ENCODE results near the gene GAMT. TPM values are rescaled to one million over a fixed set of nuclear protein-coding genes. Genes with fewer than 3 reads are reported as not detected.

GAMT gene
- total RNA-seq, 1 experiment from 2014 or later, result 15.2 TPM

- Histone ChIP-seq H3K27me3 (no peaks in the 10 kb centered on the region), H3K4me1 (no peaks in the 10 kb centered on the region)
- no peak for DNase-seq
These were observed 8.3 kb downstream of the GAMT start for GRCh38 chr19:1392939-1393530.

DNA sequence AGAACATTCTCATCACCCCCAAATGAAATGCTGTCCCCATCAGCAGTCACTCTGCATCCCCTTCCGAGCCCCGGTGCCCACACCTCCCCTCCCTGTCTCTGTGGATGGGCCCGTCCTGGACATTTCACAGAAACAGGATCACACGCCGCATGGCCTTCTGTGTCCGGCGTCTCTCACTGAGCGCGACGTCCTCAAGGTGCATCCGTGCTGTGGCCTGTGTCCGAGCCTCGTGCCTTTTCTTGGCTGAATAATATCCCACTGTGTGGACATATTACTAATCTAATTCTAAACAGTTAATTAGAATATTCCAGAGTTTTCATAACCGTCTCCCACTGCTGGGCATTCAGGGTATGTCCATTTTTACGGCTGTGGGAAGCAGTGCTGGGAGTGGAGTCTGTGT lies 8.9 kb downstream of the GAMT start:
- Histone ChIP-seq H3K4me3 (no peak overlapping the region), H3K36me3 (peaks cover 2% of the 10 kb centered on the region; the same call in 1 of the 2 replicates), H3K4me1 (no peaks in the 10 kb centered on the region), H3K27ac (no peak overlapping the region), H3K9me3 (replicated peaks) (no peaks in the 10 kb centered on the region), H3K27me3 (no peaks in the 10 kb centered on the region)
- no peak for DNase-seq

More at GRCh38 chr19:1392939-1393530, 8.3 kb downstream of the GAMT start:
- Histone ChIP-seq H3K9me3 (replicated peaks) (no peaks in the 10 kb centered on the region), H3K36me3 (peaks cover 2% of the 10 kb centered on the region; the same call in 1 of the 2 replicates), H3K4me3 (no peak overlapping the region), H3K27ac (no peak overlapping the region)

GRCh38 chr19:1390890-1391423 lies 10.4 kb downstream of the GAMT start:
- H3K27ac ChIP-seq, result no peak overlapping the region
- peaks cover 2% of the 10 kb centered on the region; the same call in 1 of the 2 replicates for H3K36me3 ChIP-seq
- no peaks in the 10 kb centered on the region for H3K27me3 ChIP-seq
- no peaks in the 10 kb centered on the region for H3K9me3 ChIP-seq (replicated peaks)
- no peak overlapping the region for H3K4me3 ChIP-seq
- DNase-seq, result no peak
- no peaks in the 10 kb centered on the region for H3K4me1 ChIP-seq

DNA sequence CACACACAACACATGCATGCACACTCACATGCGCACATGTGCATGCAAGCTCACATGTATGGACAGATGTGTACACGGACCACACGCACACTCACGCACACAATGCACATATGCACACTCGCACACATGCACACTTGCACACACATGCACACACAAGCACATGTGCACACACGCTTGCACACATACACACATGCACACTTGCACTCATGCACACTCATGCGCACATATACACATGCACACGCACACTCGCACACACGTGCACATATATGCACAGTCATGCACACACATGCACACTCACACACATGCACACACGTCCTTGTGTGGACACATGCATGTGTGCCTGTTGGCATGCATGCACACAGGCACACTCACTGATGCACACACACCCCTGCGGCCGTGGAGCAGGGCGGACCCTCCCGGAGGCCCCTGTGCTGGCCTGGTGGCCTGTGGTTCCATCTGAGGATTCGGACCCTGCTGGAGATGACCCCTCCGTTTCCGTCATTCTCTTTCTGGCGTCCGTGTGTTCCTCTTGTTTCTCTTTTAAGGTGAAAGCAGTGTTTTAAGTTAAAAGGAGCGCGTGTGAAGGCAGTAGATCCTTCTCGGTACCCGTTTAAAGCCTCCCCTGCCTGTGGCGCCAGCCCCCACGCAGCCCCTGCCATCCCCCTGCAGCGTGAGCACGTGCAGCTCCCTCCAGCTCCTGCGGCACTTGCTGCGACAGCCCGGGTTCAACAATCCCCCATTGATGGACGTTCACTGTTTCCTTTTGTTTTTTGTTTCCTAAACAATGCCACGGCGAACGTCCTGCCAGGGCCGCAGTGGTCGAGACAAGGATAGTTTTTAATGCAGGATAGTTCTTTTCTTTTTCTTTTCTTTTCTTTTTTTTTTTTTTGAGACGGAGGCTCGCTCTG lies 12.1 kb downstream of the GAMT start:
- Histone ChIP-seq H3K9me3 (replicated peaks) (no peaks in the 10 kb centered on the region), H3K4me3 (no peak overlapping the region), H3K36me3 (peaks cover 2% of the 10 kb centered on the region; the same call in 1 of the 2 replicates), H3K4me1 (no peaks in the 10 kb centered on the region), H3K27me3 (no peaks in the 10 kb centered on the region), H3K27ac (no peak overlapping the region)
- no peak for DNase-seq

GRCh38 chr19:1388637-1389026 lies 12.7 kb downstream of the GAMT start:
- no peak for DNase-seq
- Histone ChIP-seq H3K36me3 (peaks cover 2% of the 10 kb centered on the region; the same call in 1 of the 2 replicates), H3K4me1 (no peaks in the 10 kb centered on the region), H3K4me3 (no peak overlapping the region), H3K27ac (no peak overlapping the region), H3K9me3 (replicated peaks) (no peaks in the 10 kb centered on the region), H3K27me3 (no peaks in the 10 kb centered on the region)

DNA sequence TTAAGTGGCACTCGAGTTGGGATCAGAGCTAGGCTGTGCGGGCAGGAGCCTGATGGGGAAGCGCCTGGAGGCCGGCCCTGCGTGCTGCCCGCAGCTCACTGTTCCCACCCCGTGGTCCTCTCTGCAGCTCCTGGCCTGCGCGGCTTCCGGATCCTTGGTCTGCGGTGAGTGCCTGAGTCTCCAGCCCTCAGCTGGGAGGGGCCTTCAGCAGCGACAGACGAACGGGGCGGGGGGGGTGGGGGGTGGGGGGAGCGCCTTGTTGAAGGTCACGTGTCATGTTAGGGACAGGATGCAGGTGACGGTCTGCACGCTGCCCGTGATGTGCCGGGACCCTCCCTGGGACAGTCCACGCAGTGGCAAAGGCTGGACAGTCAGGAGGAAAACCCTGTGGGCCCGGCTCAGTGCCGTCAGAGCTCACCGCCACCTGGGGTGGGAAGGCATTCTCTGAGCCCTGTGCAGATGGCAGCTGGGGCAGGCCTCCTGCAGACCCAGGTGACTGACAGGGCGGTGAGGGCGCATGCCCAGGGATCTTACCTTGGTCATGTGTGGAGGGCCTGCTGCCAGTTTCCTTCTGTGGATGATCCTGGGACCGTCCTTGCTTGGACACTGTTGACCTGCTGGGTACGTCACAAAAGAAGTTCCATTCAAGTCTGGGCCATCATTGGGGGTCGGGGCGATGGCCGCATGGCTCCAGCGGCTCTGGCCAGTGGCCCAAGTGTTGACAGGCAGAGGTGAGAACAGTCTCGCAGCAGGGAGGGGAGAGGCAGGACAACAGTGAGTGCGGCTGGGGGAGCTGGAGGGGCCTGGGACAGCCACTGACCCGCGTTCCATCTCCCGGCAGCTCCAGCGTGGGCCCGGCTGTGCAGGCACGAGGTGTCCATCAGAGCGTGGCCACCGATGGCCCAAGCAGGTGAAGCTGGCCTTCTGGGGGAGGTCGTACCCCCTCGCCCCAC lies 13.4 kb downstream of the GAMT start:
- Histone ChIP-seq H3K4me1 (no peaks in the 10 kb centered on the region), H3K9me3 (replicated peaks) (no peaks in the 10 kb centered on the region), H3K4me3 (no peak overlapping the region), H3K27ac (no peak overlapping the region), H3K36me3 (peaks cover 2% of the 10 kb centered on the region; the same call in 1 of the 2 replicates), H3K27me3 (no peaks in the 10 kb centered on the region)
- no peak for DNase-seq

- H3K36me3 ChIP-seq, result peaks cover 2% of the 10 kb centered on the region; the same call in 1 of the 2 replicates
- DNase-seq, result no peak
These were observed 14.2 kb downstream of the GAMT start for GRCh38 chr19:1386945-1387683.

DNA sequence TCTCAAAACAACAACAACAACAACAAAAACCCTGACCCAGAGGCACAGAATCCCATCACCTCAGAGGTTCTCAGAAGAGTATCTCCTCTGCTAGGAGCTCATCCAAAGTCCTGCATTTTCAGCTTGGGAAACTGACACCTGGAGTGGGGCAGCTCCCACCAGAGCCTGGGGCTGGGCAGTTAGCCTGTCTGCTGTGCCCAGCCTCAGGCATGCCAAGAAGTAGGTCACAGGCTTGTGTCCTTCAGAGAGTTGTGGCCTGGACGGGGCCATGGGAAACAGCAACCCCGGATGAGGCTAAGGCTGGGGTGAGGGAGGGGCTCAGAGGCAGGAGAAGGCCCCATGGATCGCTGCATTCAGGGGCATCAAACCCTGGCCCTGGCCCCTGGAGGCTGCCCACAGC lies 15.5 kb downstream of the GAMT start:
- no peak for DNase-seq
- no peaks in the 10 kb centered on the region for H3K27me3 ChIP-seq
- no peaks in the 10 kb centered on the region; the same call in 1 of the 2 replicates for H3K36me3 ChIP-seq
- peaks cover 5% of the 10 kb centered on the region for H3K4me1 ChIP-seq
- no peaks in the 10 kb centered on the region for H3K9me3 ChIP-seq (replicated peaks)
- no peak overlapping the region for H3K4me3 ChIP-seq
- no peak overlapping the region for H3K27ac ChIP-seq

More at GRCh38 chr19:1386945-1387683, 14.2 kb downstream of the GAMT start:
- no peaks in the 10 kb centered on the region for H3K4me1 ChIP-seq
- H3K9me3 ChIP-seq (replicated peaks), result no peaks in the 10 kb centered on the region
- no peaks in the 10 kb centered on the region for H3K27me3 ChIP-seq
- H3K4me3 ChIP-seq, result no peak overlapping the region
- H3K27ac ChIP-seq, result no peak overlapping the region

DNA sequence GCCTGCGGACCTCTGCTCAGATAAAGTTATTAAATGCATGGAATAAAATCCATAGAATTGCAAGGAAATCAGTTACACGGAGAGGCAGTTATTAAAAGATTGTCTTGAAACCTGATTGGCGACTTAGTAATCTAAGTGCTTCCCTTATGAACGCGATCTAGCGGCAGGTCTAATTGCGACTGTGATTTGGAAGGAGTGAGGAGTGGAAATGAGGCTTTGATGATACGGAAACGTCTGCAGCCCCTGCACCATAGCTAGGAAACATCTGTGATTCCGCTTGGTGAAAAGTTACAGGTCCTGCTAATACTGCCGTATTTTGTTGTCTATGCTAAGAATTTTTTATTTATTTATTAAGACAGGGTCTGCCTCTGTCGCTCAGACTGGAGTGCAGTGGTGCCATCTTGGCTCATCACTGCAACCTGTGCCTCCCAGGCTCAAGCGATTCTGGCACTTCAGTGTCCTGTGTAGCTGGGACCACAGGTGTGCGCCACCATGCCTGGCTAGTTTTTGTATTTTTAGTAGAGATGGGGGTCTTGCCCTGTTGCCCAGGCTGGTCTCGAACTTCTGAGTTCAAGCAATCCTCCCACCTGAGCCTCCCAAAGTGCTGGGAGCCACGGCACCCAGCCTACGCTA lies 16.7 kb downstream of the GAMT start:
- peak overlapping the region; percentile 86 for H3K4me3 ChIP-seq
- peaks cover 5% of the 10 kb centered on the region for H3K4me1 ChIP-seq
- H3K9me3 ChIP-seq (replicated peaks), result no peaks in the 10 kb centered on the region
- DNase-seq, result no peak
- no peak overlapping the region for H3K27ac ChIP-seq
- no peaks in the 10 kb centered on the region for H3K36me3 ChIP-seq
- no peaks in the 10 kb centered on the region for H3K27me3 ChIP-seq

- peak overlapping the region; percentile 38 for H3K27ac ChIP-seq
- H3K4me1 ChIP-seq, result peaks cover 5% of the 10 kb centered on the region
- H3K4me3 ChIP-seq, result peak overlapping the region; percentile 86
- no peaks in the 10 kb centered on the region for H3K27me3 ChIP-seq
- no peaks in the 10 kb centered on the region for H3K9me3 ChIP-seq (replicated peaks)
- DNase-seq, result no peak
- no peaks in the 10 kb centered on the region for H3K36me3 ChIP-seq
These were observed 17.3 kb downstream of the GAMT start for GRCh38 chr19:1384085-1384462.

DNA sequence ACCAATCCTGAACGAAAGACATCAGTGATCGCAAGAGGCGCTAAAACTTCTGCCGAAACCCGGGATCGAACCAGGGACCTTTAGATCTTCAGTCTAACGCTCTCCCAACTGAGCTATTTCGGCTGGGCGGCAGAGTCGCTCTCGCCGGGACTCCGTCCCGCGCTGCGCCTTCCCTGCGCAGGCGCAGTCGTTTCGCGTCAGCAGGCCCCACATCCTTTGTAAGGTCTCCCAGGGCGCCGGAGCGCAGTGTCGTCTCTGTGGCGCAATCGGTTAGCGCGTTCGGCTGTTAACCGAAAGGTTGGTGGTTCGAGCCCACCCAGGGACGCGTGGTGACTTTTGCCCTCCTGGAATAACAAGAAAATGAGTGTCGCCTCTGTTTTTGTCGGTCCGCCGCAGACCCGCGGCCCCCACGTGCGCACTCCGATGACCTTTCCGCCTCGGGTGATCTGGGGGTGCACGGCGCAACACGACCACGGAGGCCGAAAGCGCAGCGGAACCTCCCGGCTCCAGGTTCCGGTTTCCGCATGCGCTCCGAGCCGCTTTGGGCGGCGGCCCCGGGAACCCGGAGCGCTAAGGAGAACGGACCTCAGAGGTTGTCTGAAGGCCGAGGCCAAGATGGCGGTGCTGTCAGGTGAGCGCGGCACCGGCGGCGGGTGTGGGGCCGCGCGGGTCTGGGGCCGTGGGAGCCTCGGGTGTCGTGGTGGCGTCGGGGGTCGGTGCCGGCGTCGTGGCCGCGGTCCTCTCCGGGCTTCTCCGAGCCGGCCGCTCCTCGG lies 17.8 kb downstream of the GAMT start, which contains the start of gene NDUFS7:
TSS of gene NDUFS7 (plus strand) at position 596 of the 773 bp plus-strand sequence. CDS start at position 616, 20 bp downstream.
- Histone ChIP-seq H3K9me3 (replicated peaks) (no peaks in the 10 kb centered on the region), H3K36me3 (no peaks in the 10 kb centered on the region), H3K27ac (peak within 1 kb of the TSS; percentile 38), H3K27me3 (no peaks in the 10 kb centered on the region), H3K4me3 (peak within 1 kb of the TSS; percentile 86), H3K4me1 (peaks cover 5% of the 10 kb centered on the region)
- DNase-seq, result peak; percentile 88 to 94

DNA sequence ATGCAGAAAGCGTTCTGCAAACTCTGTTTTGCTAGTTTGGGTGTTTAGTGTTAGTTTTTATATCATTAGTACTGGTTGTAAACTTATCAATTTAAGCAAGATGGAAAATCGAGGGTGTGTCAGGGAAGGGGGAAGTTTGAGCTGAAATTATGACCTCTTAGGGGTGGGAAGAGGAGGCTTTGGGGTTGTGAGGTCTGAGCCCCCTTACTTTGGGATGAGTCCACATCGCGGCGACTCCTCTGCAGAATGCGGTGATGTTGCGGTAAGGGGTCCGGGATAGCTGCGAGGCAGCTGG lies 18.4 kb downstream of the GAMT start:
- DNase-seq, result no peak
- Histone ChIP-seq H3K4me1 (peaks cover 5% of the 10 kb centered on the region), H3K4me3 (no peak overlapping the region), H3K27me3 (no peaks in the 10 kb centered on the region), H3K27ac (no peak overlapping the region), H3K36me3 (no peaks in the 10 kb centered on the region), H3K9me3 (replicated peaks) (no peaks in the 10 kb centered on the region)

DNA sequence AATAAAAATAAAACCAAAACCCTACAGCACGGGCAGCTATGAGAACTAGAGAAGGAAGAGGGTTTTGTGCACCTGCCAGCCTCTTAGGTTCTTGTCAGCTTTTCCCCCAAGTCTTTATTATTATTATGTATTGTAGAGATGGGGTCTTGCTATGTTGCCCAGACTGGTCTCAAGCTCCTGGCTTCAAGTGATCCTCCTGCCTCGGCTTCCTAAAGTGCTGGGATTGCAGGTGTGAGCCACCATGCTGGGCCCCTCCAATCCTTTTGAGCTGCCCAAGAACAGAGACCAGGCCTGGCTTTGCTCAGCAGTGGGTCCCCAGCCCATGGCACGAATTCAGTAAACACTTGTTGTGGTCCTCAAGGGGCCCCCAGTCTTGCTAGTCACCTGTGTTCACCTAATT lies 19.1 kb downstream of the GAMT start:
- DNase-seq, result no peak
- no peak overlapping the region for H3K4me3 ChIP-seq
- H3K4me1 ChIP-seq, result peaks cover 5% of the 10 kb centered on the region
- H3K27ac ChIP-seq, result no peak overlapping the region
- H3K36me3 ChIP-seq, result no peaks in the 10 kb centered on the region; the same call in 1 of the 2 replicates
- no peaks in the 10 kb centered on the region for H3K9me3 ChIP-seq (replicated peaks)
- H3K27me3 ChIP-seq, result no peaks in the 10 kb centered on the region
